ENCODE data around the gene SLC39A11.
A peak's percentile ranks its signal among the peaks of the same experiment; 100 is the strongest.
"Not testable (repeated sequence)": the region's sequence is repeated elsewhere in the genome, so short reads cannot be mapped to it uniquely, and the experiment has no call there.

The SLC39A11 gene

GRCh38 chr17:73135766-73136165 lies 43.3 kb upstream of the SLC39A11 start:
- TF ChIP-seq ESRRG (CRISPR knock-in tag; IDR thresholded peaks at IDR 0.05), result no peak
- ATAC-seq, result no peak

- no peak for TF ChIP-seq CSDC2 (CRISPR knock-in tag; IDR thresholded peaks at IDR 0.05)
- TF ChIP-seq SNAI2 (CRISPR knock-in tag; IDR thresholded peaks at IDR 0.05), result no peak
- no peak for TF ChIP-seq ESRRG (CRISPR knock-in tag; IDR thresholded peaks at IDR 0.05)
Observed at GRCh38 chr17:73133911-73134649, 41.6 kb upstream of the SLC39A11 start.

GRCh38 chr17:73132085-73132492 lies 39.6 kb upstream of the SLC39A11 start:
- TF ChIP-seq TOX (CRISPR knock-in tag; IDR thresholded peaks at IDR 0.05; ENCODE audit: borderline replicate concordance), result no peak
- no peak for TF ChIP-seq GLIS3 (CRISPR knock-in tag; IDR thresholded peaks at IDR 0.05)
- TF ChIP-seq TCF4 (CRISPR knock-in tag; IDR thresholded peaks at IDR 0.05; ENCODE audit: borderline replicate concordance), result no peak
- no peak for TF ChIP-seq CREB5 (CRISPR knock-in tag; IDR thresholded peaks at IDR 0.05; ENCODE audit: low read depth)
- no peak for TF ChIP-seq ZFP3 (CRISPR knock-in tag; IDR thresholded peaks at IDR 0.05)
- ATAC-seq, result no peak

More at GRCh38 chr17:73133911-73134649, 41.6 kb upstream of the SLC39A11 start:
- ATAC-seq, result no peak

- ATAC-seq, result not testable (repeated sequence)
Observed at GRCh38 chr17:73131439-73131838, 39.0 kb upstream of the SLC39A11 start.

GRCh38 chr17:73130977-73131376 lies 38.5 kb upstream of the SLC39A11 start:
- no peak for TF ChIP-seq ZNF70 (CRISPR knock-in tag; IDR thresholded peaks at IDR 0.05)
- no peak for TF ChIP-seq OSR1 (CRISPR knock-in tag; IDR thresholded peaks at IDR 0.05)
- no peak for TF ChIP-seq PPARA (CRISPR knock-in tag; IDR thresholded peaks at IDR 0.05; ENCODE audit: borderline replicate concordance)
- no peak for TF ChIP-seq SNAI2 (CRISPR knock-in tag; IDR thresholded peaks at IDR 0.05)
- TF ChIP-seq TOX (CRISPR knock-in tag; IDR thresholded peaks at IDR 0.05; ENCODE audit: borderline replicate concordance), result no peak
- TF ChIP-seq ZFP3 (CRISPR knock-in tag; IDR thresholded peaks at IDR 0.05), result no peak
- TF ChIP-seq CREB5 (CRISPR knock-in tag; IDR thresholded peaks at IDR 0.05; ENCODE audit: low read depth), result no peak
- no peak for TF ChIP-seq PATZ1 (CRISPR knock-in tag; IDR thresholded peaks at IDR 0.05; ENCODE audit: borderline replicate concordance)
- TF ChIP-seq POU6F1 (CRISPR knock-in tag; IDR thresholded peaks at IDR 0.05; ENCODE audit: borderline replicate concordance, low read depth), result no peak
- no peak for TF ChIP-seq ESRRG (CRISPR knock-in tag; IDR thresholded peaks at IDR 0.05)
- TF ChIP-seq ZNF565 (CRISPR knock-in tag; conservative IDR thresholded peaks at IDR 0.05; ENCODE audit: low read depth), result no peak
- no peak for TF ChIP-seq CSRNP3 (CRISPR knock-in tag; IDR thresholded peaks at IDR 0.05)
- no peak for TF ChIP-seq GLIS3 (CRISPR knock-in tag; IDR thresholded peaks at IDR 0.05)
- no peak for TF ChIP-seq ARNTL (CRISPR knock-in tag; IDR thresholded peaks at IDR 0.05; ENCODE audit: borderline replicate concordance, low read depth)
- TF ChIP-seq ISL1 (CRISPR knock-in tag; IDR thresholded peaks at IDR 0.05), result no peak
- peak; percentile 63 for ATAC-seq

All from SK-N-SH treated with all-trans-retinoic acid at 6 μM for 48 hours (cell line).